ENCODE results near the gene ATG10.
A peak's percentile ranks its signal among the peaks of the same experiment; 100 is the strongest.
"Not testable (repeated sequence)": the region's sequence is repeated elsewhere in the genome, so short reads cannot be mapped to it uniquely, and the experiment has no call there.

ATG10 gene

DNA sequence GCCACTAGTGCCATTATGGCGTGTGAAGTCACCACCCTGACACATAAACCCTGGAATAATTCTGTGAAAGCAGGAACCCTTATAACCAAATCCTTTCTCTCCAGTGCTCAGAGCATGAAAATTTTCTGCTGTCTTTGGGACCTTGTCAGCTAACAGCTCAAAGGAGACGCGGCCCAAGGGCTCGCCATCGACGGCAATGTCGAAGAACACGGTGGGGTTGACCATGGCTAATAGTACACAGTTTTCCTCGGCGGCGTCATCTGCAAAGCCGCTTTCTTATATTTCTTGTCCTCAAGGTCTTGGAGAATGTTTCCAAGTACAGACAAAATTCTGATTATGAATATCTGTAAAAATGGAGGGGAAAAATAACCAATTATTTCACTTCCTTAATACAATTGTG lies 38.0 kb downstream of the ATG10 start:
- not testable (repeated sequence) for H3K4me3 ChIP-seq (ENCODE audit: low read depth in 1 of 5, low read length in 5 of 5); H3K27ac ChIP-seq (ENCODE audit: low read depth, low read length); H3K36me3 ChIP-seq (ENCODE audit: control insufficient read depth in 5 of 5, insufficient read depth in 5 of 5, low read length in 5 of 5); H3K27me3 ChIP-seq (ENCODE audit: control insufficient read depth in 5 of 5, insufficient read depth in 4 of 5, low read length in 5 of 5); H3K4me1 ChIP-seq (ENCODE audit: control insufficient read depth in 5 of 5, insufficient read depth in 5 of 5, low read length in 5 of 5); H3K9me3 ChIP-seq (ENCODE audit: control insufficient read depth in 5 of 5, low read length in 5 of 5); H3K9ac ChIP-seq (ENCODE audit: low read length in 5 of 5)

DNA sequence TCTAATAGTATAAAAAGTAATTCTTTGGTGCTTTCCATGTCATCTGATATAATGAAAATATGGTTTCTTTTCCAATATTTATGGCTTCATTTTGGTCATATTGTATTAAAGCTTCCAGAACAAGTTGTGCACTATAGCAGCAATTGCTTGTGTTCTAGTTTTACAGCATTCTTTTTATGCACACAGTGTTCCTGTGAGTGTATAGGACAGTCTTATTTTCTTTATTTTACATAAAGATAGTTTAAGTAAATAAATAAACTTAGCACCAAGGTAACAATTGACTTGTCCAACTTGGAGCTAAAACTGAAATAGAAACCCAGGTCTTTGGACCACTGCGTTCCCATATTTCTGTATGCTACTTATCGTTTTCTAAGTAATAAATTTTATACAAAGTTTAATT lies 38.9 kb downstream of the ATG10 start:
- no peak overlapping the region for H3K4me3 ChIP-seq (ENCODE audit: low read depth in 1 of 5, low read length in 5 of 5)
- no peak overlapping the region for H3K27ac ChIP-seq (ENCODE audit: low read depth, low read length)
- no peaks in the 10 kb centered on the region for H3K9me3 ChIP-seq (ENCODE audit: control insufficient read depth in 5 of 5, low read length in 5 of 5)
- no peaks in the 10 kb centered on the region for H3K27me3 ChIP-seq (ENCODE audit: control insufficient read depth in 5 of 5, insufficient read depth in 4 of 5, low read length in 5 of 5)
- no peak overlapping the region for H3K9ac ChIP-seq (ENCODE audit: low read length in 5 of 5)
- no peaks in the 10 kb centered on the region for H3K4me1 ChIP-seq (ENCODE audit: control insufficient read depth in 5 of 5, insufficient read depth in 5 of 5, low read length in 5 of 5)
- peaks cover 0 to 6% (median 0%) of the 10 kb centered on the region in 5 donors for H3K36me3 ChIP-seq (ENCODE audit: control insufficient read depth in 5 of 5, insufficient read depth in 5 of 5, low read length in 5 of 5)

DNA sequence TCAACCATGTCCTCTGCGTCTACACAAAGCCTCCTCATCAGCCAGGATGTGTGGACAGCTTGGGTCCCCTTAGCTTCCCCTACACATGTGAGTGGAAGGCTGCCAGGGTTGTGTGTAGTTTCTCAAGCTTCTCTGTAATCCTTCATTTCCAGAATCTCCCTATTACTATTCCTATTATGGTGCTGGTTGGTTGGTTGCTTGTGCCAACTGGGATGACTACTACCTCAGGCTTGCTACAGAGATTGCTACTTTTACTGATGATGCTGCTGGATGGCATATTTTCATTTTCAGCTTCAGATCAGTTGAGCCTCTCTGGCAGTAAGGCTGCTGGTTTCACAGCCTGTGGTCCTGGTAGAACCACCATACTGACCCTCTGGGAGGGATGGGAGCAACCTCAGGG lies 39.9 kb downstream of the ATG10 start:
- H3K36me3 ChIP-seq (ENCODE audit: control insufficient read depth in 5 of 5, insufficient read depth in 5 of 5, low read length in 5 of 5), result peaks cover 0 to 6% (median 0%) of the 10 kb centered on the region in 5 donors
- H3K4me1 ChIP-seq (ENCODE audit: control insufficient read depth in 5 of 5, insufficient read depth in 5 of 5, low read length in 5 of 5), result no peaks in the 10 kb centered on the region
- no peak overlapping the region for H3K9ac ChIP-seq (ENCODE audit: low read length in 5 of 5)
- no peak overlapping the region for H3K4me3 ChIP-seq (ENCODE audit: low read depth in 1 of 5, low read length in 5 of 5)
- peaks cover 0 to 6% (median 0%) of the 10 kb centered on the region in 5 donors for H3K9me3 ChIP-seq (ENCODE audit: control insufficient read depth in 5 of 5, low read length in 5 of 5)
- no peak overlapping the region for H3K27ac ChIP-seq (ENCODE audit: low read depth, low read length)
- no peaks in the 10 kb centered on the region for H3K27me3 ChIP-seq (ENCODE audit: control insufficient read depth in 5 of 5, insufficient read depth in 4 of 5, low read length in 5 of 5)

GRCh38 chr5:82014644-82015043 lies 42.8 kb downstream of the ATG10 start:
- H3K9ac ChIP-seq (ENCODE audit: low read length in 5 of 5); H3K27ac ChIP-seq (ENCODE audit: low read depth, low read length); H3K27me3 ChIP-seq (ENCODE audit: control insufficient read depth in 5 of 5, insufficient read depth in 4 of 5, low read length in 5 of 5); H3K4me3 ChIP-seq (ENCODE audit: low read depth in 1 of 5, low read length in 5 of 5); H3K36me3 ChIP-seq (ENCODE audit: control insufficient read depth in 5 of 5, insufficient read depth in 5 of 5, low read length in 5 of 5); H3K9me3 ChIP-seq (ENCODE audit: control insufficient read depth in 5 of 5, low read length in 5 of 5); H3K4me1 ChIP-seq (ENCODE audit: control insufficient read depth in 5 of 5, insufficient read depth in 5 of 5, low read length in 5 of 5): not testable (repeated sequence)

DNA sequence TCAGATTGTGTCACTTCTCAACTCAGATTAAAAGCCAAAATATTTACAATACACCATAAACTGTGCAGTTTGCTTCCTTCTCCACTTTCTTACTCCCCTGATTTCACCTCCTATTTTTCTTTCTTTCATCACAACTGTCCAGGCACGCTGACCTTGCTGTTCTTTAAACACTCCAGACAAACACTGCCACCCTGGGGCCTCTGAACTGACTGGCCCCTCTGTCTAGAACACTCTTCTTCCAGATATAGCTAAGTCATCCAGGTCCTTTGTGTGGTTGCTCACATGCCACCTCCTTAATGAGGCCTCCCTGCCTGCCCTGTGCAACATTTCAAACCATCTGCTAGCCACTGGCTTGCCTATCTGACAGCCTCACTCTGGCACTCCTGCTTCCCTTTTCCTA lies 46.6 kb downstream of the ATG10 start:
- no peak overlapping the region for H3K4me3 ChIP-seq (ENCODE audit: low read depth in 1 of 5, low read length in 5 of 5)
- H3K9ac ChIP-seq (ENCODE audit: low read length in 5 of 5), result peak overlapping the region in 1 of 5 donors; percentile 7
- peaks cover 0 to 6% (median 0%) of the 10 kb centered on the region in 5 donors for H3K9me3 ChIP-seq (ENCODE audit: control insufficient read depth in 5 of 5, low read length in 5 of 5)
- H3K27me3 ChIP-seq (ENCODE audit: control insufficient read depth in 5 of 5, insufficient read depth in 4 of 5, low read length in 5 of 5), result no peaks in the 10 kb centered on the region
- H3K36me3 ChIP-seq (ENCODE audit: control insufficient read depth in 5 of 5, insufficient read depth in 5 of 5, low read length in 5 of 5), result no peaks in the 10 kb centered on the region
- no peak overlapping the region for H3K27ac ChIP-seq (ENCODE audit: low read depth, low read length)
- H3K4me1 ChIP-seq (ENCODE audit: control insufficient read depth in 5 of 5, insufficient read depth in 5 of 5, low read length in 5 of 5), result no peaks in the 10 kb centered on the region

- Histone ChIP-seq H3K36me3 (ENCODE audit: control insufficient read depth in 5 of 5, insufficient read depth in 5 of 5, low read length in 5 of 5) (no peaks in the 10 kb centered on the region), H3K4me1 (ENCODE audit: control insufficient read depth in 5 of 5, insufficient read depth in 5 of 5, low read length in 5 of 5) (no peaks in the 10 kb centered on the region), H3K27ac (ENCODE audit: low read depth, low read length) (no peak overlapping the region), H3K4me3 (ENCODE audit: low read depth in 1 of 5, low read length in 5 of 5) (no peak overlapping the region), H3K9me3 (ENCODE audit: control insufficient read depth in 5 of 5, low read length in 5 of 5) (peaks cover 0 to 6% (median 0%) of the 10 kb centered on the region in 5 donors), H3K9ac (ENCODE audit: low read length in 5 of 5) (no peak overlapping the region), H3K27me3 (ENCODE audit: control insufficient read depth in 5 of 5, insufficient read depth in 4 of 5, low read length in 5 of 5) (no peaks in the 10 kb centered on the region)
These were observed 47.7 kb downstream of the ATG10 start for GRCh38 chr5:82019342-82020138.

DNA sequence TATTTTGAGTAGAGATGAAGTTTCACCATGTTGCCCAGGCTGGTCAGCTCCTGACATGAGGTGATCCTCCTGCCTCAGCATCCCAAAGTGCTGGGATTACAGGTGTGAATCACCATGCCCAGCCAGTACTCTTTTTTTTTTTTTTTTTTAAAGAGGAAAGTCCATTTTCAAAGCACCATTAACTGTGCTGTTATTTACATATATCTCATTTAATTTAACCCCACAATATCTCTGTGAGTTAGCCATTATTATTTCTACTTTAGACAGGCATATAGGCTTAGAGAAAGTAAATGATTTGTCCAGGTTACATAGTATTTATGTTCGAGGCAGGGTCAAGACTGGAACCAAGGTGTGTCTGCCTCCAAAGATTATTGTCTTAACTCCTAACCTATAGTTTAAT lies 50.7 kb downstream of the ATG10 start:
- Histone ChIP-seq H3K27me3 (ENCODE audit: control insufficient read depth in 5 of 5, insufficient read depth in 4 of 5, low read length in 5 of 5) (no peaks in the 10 kb centered on the region), H3K9me3 (ENCODE audit: control insufficient read depth in 5 of 5, low read length in 5 of 5) (no peaks in the 10 kb centered on the region), H3K9ac (ENCODE audit: low read length in 5 of 5) (no peak overlapping the region), H3K4me3 (ENCODE audit: low read depth in 1 of 5, low read length in 5 of 5) (no peak overlapping the region), H3K4me1 (ENCODE audit: control insufficient read depth in 5 of 5, insufficient read depth in 5 of 5, low read length in 5 of 5) (no peaks in the 10 kb centered on the region), H3K27ac (ENCODE audit: low read depth, low read length) (no peak overlapping the region), H3K36me3 (ENCODE audit: control insufficient read depth in 5 of 5, insufficient read depth in 5 of 5, low read length in 5 of 5) (no peaks in the 10 kb centered on the region)

- H3K4me1 ChIP-seq (ENCODE audit: control insufficient read depth in 5 of 5, insufficient read depth in 5 of 5, low read length in 5 of 5), result no peaks in the 10 kb centered on the region
These were observed 51.8 kb downstream of the ATG10 start for GRCh38 chr5:82023644-82024043.

GRCh38 chr5:82031220-82032119 lies 59.6 kb downstream of the ATG10 start:
- Histone ChIP-seq H3K9ac (ENCODE audit: low read length in 5 of 5) (no peak overlapping the region), H3K4me1 (ENCODE audit: control insufficient read depth in 5 of 5, insufficient read depth in 5 of 5, low read length in 5 of 5) (no peaks in the 10 kb centered on the region), H3K27me3 (ENCODE audit: control insufficient read depth in 5 of 5, insufficient read depth in 4 of 5, low read length in 5 of 5) (no peaks in the 10 kb centered on the region), H3K9me3 (ENCODE audit: control insufficient read depth in 5 of 5, low read length in 5 of 5) (no peaks in the 10 kb centered on the region), H3K36me3 (ENCODE audit: control insufficient read depth in 5 of 5, insufficient read depth in 5 of 5, low read length in 5 of 5) (no peaks in the 10 kb centered on the region), H3K27ac (ENCODE audit: low read depth, low read length) (no peak overlapping the region), H3K4me3 (ENCODE audit: low read depth in 1 of 5, low read length in 5 of 5) (no peak overlapping the region)

More at GRCh38 chr5:82023644-82024043, 51.8 kb downstream of the ATG10 start:
- H3K36me3 ChIP-seq (ENCODE audit: control insufficient read depth in 5 of 5, insufficient read depth in 5 of 5, low read length in 5 of 5), result no peaks in the 10 kb centered on the region
- H3K27ac ChIP-seq (ENCODE audit: low read depth, low read length), result no peak overlapping the region
- H3K4me3 ChIP-seq (ENCODE audit: low read depth in 1 of 5, low read length in 5 of 5), result no peak overlapping the region
- no peak overlapping the region for H3K9ac ChIP-seq (ENCODE audit: low read length in 5 of 5)
- no peaks in the 10 kb centered on the region for H3K9me3 ChIP-seq (ENCODE audit: control insufficient read depth in 5 of 5, low read length in 5 of 5)
- H3K27me3 ChIP-seq (ENCODE audit: control insufficient read depth in 5 of 5, insufficient read depth in 4 of 5, low read length in 5 of 5), result no peaks in the 10 kb centered on the region

DNA sequence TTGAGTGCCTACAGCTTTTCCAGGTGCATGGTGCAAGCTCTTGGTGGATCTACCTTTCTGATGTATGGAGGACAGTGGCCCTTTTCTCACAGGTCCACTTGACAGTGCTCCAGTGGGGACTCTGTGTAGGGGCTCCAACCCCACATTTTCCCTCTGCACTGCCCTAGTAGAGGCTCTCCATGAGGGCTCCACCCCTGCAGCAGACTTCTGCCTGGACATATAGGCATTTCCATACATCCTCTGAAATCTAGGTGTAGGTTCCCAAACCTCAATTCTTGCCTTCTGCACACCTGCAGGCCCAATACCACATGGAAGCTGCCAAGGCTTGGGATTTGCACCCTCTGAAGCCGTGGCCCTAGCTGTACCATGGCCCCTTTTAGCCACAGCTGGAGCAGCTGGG lies 71.1 kb downstream of the ATG10 start:
- not testable (repeated sequence) for H3K27me3 ChIP-seq (ENCODE audit: control insufficient read depth in 5 of 5, insufficient read depth in 4 of 5, low read length in 5 of 5); H3K36me3 ChIP-seq (ENCODE audit: control insufficient read depth in 5 of 5, insufficient read depth in 5 of 5, low read length in 5 of 5); H3K9me3 ChIP-seq (ENCODE audit: control insufficient read depth in 5 of 5, low read length in 5 of 5); H3K4me3 ChIP-seq (ENCODE audit: low read depth in 1 of 5, low read length in 5 of 5); H3K9ac ChIP-seq (ENCODE audit: low read length in 5 of 5); H3K27ac ChIP-seq (ENCODE audit: low read depth, low read length)
- peaks cover 3 to 19% (median 10%) of the 10 kb centered on the region in 5 donors for H3K4me1 ChIP-seq (ENCODE audit: control insufficient read depth in 5 of 5, insufficient read depth in 5 of 5, low read length in 5 of 5)
